Stomach smooth muscle (tissue), 2 donors: ENCODE data around the gene TINAGL1.

ENCODE experiments used
- H3K27ac ChIP-seq: one replicate; pipeline ENCODE4 v1.7.0; 2013; ENCODE audit warnings: mild to moderate bottlenecking, low read length, inconsistent platforms
- H3K27me3 ChIP-seq, 2 donors: one replicate each; pipeline ENCODE4 v1.7.0; 2013; ENCODE audit warnings: low read length in 2 of 2; ENCODE audit not compliant: insufficient read depth in 2 of 2, control insufficient read depth in 1 of 2
- H3K36me3 ChIP-seq, 2 donors: one replicate each; pipeline ENCODE4 v1.7.0; 2013; ENCODE audit warnings: low read length in 2 of 2; ENCODE audit not compliant: control insufficient read depth in 2 of 2, insufficient read depth in 2 of 2
- H3K4me1 ChIP-seq: one replicate; pipeline ENCODE4 v1.7.0; 2013; ENCODE audit warnings: low read length; ENCODE audit not compliant: control insufficient read depth, insufficient read depth
- H3K4me3 ChIP-seq, 2 donors: one replicate each; pipeline ENCODE4 v1.7.0; 2013; ENCODE audit warnings: low read length in 2 of 2
- H3K9ac ChIP-seq, 2 donors: one replicate each; pipeline ENCODE4 v1.7.0; 2013; ENCODE audit warnings: low read length in 2 of 2, mild to moderate bottlenecking in 1 of 2
- H3K9me3 ChIP-seq, 2 donors: one replicate each; pipeline ENCODE4 v1.7.0; 2013; ENCODE audit warnings: low read length in 2 of 2; ENCODE audit not compliant: control insufficient read depth in 2 of 2
- donor health status: healthy.
- donor health status: Pancreatic carcinoma.

The TINAGL1 gene

GRCh38 chr1:31569596-31570173 is 6.6 kb upstream of the TINAGL1 start:
- Histone ChIP-seq H3K27ac (no peak overlapping the region), H3K9me3 (no peaks in the 10 kb centered on the region), H3K4me3 (no peak overlapping the region), H3K27me3 (peaks cover 0 to 2% of the 10 kb centered on the region in 2 donors), H3K36me3 (no peaks in the 10 kb centered on the region), H3K4me1 (peaks cover 17% of the 10 kb centered on the region), H3K9ac (no peak overlapping the region)

GRCh38 chr1:31570228-31570627 is 6.1 kb upstream of the TINAGL1 start:
- Histone ChIP-seq H3K4me3 (no peak overlapping the region), H3K27ac (no peak overlapping the region), H3K36me3 (no peaks in the 10 kb centered on the region), H3K9ac (no peak overlapping the region), H3K4me1 (peaks cover 20% of the 10 kb centered on the region), H3K27me3 (peaks cover 0 to 2% of the 10 kb centered on the region in 2 donors), H3K9me3 (no peaks in the 10 kb centered on the region)

GRCh38 chr1:31570906-31571305 is 5.4 kb upstream of the TINAGL1 start:
- Histone ChIP-seq H3K4me3 (no peak overlapping the region), H3K36me3 (no peaks in the 10 kb centered on the region), H3K9ac (no peak overlapping the region), H3K9me3 (no peaks in the 10 kb centered on the region), H3K27me3 (peaks cover 0 to 2% of the 10 kb centered on the region in 2 donors), H3K27ac (no peak overlapping the region), H3K4me1 (peaks cover 26% of the 10 kb centered on the region)

GRCh38 chr1:31571340-31572295 is 4.7 kb upstream of the TINAGL1 start:
- Histone ChIP-seq H3K4me3 (no peak overlapping the region), H3K9ac (no peak overlapping the region), H3K27me3 (no peaks in the 10 kb centered on the region), H3K9me3 (no peaks in the 10 kb centered on the region), H3K36me3 (no peaks in the 10 kb centered on the region), H3K4me1 (peaks cover 29% of the 10 kb centered on the region), H3K27ac (no peak overlapping the region)

GRCh38 chr1:31572323-31573104 is 3.8 kb upstream of the TINAGL1 start:
- Histone ChIP-seq H3K9ac (no peak overlapping the region), H3K36me3 (no peaks in the 10 kb centered on the region), H3K4me3 (no peak overlapping the region), H3K27ac (peak overlapping the region; percentile 96), H3K4me1 (peaks cover 34% of the 10 kb centered on the region), H3K9me3 (no peaks in the 10 kb centered on the region), H3K27me3 (no peaks in the 10 kb centered on the region)

- no peaks in the 10 kb centered on the region for H3K27me3 ChIP-seq
- peaks cover 39% of the 10 kb centered on the region for H3K4me1 ChIP-seq
- H3K4me3 ChIP-seq = no peak overlapping the region
- no peaks in the 10 kb centered on the region for H3K36me3 ChIP-seq
- H3K9me3 ChIP-seq = no peaks in the 10 kb centered on the region
- H3K9ac ChIP-seq = no peak overlapping the region
- peak overlapping the region; percentile 96 for H3K27ac ChIP-seq
Observed at GRCh38 chr1:31573261-31573660, 3.1 kb upstream of the TINAGL1 start.

GRCh38 chr1:31574749-31575368 is 1.5 kb upstream of the TINAGL1 start:
- H3K4me1 ChIP-seq = peaks cover 49% of the 10 kb centered on the region
- peak overlapping the region; percentile 96 for H3K27ac ChIP-seq
- no peak overlapping the region for H3K9ac ChIP-seq
- H3K9me3 ChIP-seq = no peaks in the 10 kb centered on the region
- H3K4me3 ChIP-seq = no peak overlapping the region
- H3K36me3 ChIP-seq = peaks cover 0 to 2% of the 10 kb centered on the region in 2 donors
- H3K27me3 ChIP-seq = no peaks in the 10 kb centered on the region

- peak overlapping the region; percentile 75 to 93 for H3K4me3 ChIP-seq
- H3K27me3 ChIP-seq = no peaks in the 10 kb centered on the region
- peak overlapping the region; percentile 99 for H3K9ac ChIP-seq
- H3K9me3 ChIP-seq = no peaks in the 10 kb centered on the region
- peaks cover 0 to 2% of the 10 kb centered on the region in 2 donors for H3K36me3 ChIP-seq
- peak overlapping the region; percentile 96 for H3K27ac ChIP-seq
- H3K4me1 ChIP-seq = peaks cover 56% of the 10 kb centered on the region
Observed at GRCh38 chr1:31575369-31576140, 760 bp upstream of the TINAGL1 start.

GRCh38 chr1:31576743-31577455 is 584 bp downstream of the TINAGL1 start:
- Histone ChIP-seq H3K9me3 (no peaks in the 10 kb centered on the region), H3K27ac (peak overlapping the region; percentile 96), H3K4me1 (peaks cover 69% of the 10 kb centered on the region), H3K9ac (peak overlapping the region; percentile 99), H3K4me3 (peak overlapping the region; percentile 75 to 93), H3K27me3 (no peaks in the 10 kb centered on the region), H3K36me3 (peaks cover 0 to 2% of the 10 kb centered on the region in 2 donors)
